Upper lobe of left lung (tissue), 4 donors: ENCODE data around the gene PCGF1.

ENCODE experiments used
- CTCF ChIP-seq, 6 experiments: fragments of 450-650 bp in 4 of 6; fragments of 200-600 bp in 2 of 6; sonication (generic) in 2 of 6; IDR thresholded peaks; one replicate each; pipeline ENCODE4 v1.5.1; 2016 to 2019; ENCODE audit warnings: antibody characterized with exemption in 6 of 6
- EP300 ChIP-seq, 4 donors: sonication (generic); formaldehyde crosslinking; IDR thresholded peaks; one replicate each; pipeline ENCODE4 v1.5.1; 2017; ENCODE audit warnings: antibody characterized with exemption in 4 of 4, control low read depth in 2 of 4
- POLR2A ChIP-seq, 4 donors: fragments of 450-650 bp; IDR thresholded peaks; one replicate each; pipeline ENCODE4 v1.5.1; 2016 to 2017; ENCODE audit warnings: antibody characterized with exemption in 4 of 4, mild to moderate bottlenecking in 2 of 4
- POLR2AphosphoS5 ChIP-seq, 2 donors: sonication (generic); formaldehyde crosslinking; IDR thresholded peaks; one replicate each; pipeline ENCODE4 v1.5.1; 2017; ENCODE audit warnings: antibody characterized with exemption in 2 of 2

GRCh38 chr2:74474481-74474880 is 33.0 kb downstream of the PCGF1 start:
- TF ChIP-seq POLR2A (IDR thresholded peaks at IDR 0.05) = no peak
- TF ChIP-seq CTCF (IDR thresholded peaks at IDR 0.05) = no peak
- TF ChIP-seq POLR2AphosphoS5 (IDR thresholded peaks at IDR 0.05) = no peak
- TF ChIP-seq EP300 (IDR thresholded peaks at IDR 0.05) = no peak
